Osteoblast (primary cell): Measurements from ENCODE around the gene NCMAP. TPM values are rescaled to one million over a fixed set of nuclear protein-coding genes. Genes with fewer than 3 reads are reported as not detected.
"Not testable (repeated sequence)": the region's sequence is repeated elsewhere in the genome, so short reads cannot be mapped to it uniquely, and the experiment has no call there.

ENCODE experiments used
- DNase-seq: peaks from one replicate; pipeline ENCODE4 v3.0.0; 2011; ENCODE audit warnings: low spot score, mixed read lengths; ENCODE audit not compliant: insufficient read length; ENCODE audit errors: missing footprints
- H2AFZ ChIP-seq: 2 replicates; pipeline ENCODE4 v1.6.0; 2011; ENCODE audit warnings: mild to moderate bottlenecking, low read length
- H3K27ac ChIP-seq: 2 replicates; pipeline ENCODE4 v1.5.1; 2011; ENCODE audit warnings: mild to moderate bottlenecking, low read depth, low read length, moderate library complexity
- H3K27me3 ChIP-seq: 2 replicates; pipeline ENCODE4 v1.6.0; 2012; ENCODE audit warnings: mild to moderate bottlenecking, control low read depth, inconsistent platforms, low read length, moderate library complexity; ENCODE audit not compliant: insufficient read depth
- H3K36me3 ChIP-seq: 2 replicates; pipeline ENCODE4 v1.5.1; 2011; ENCODE audit warnings: mild to moderate bottlenecking, low read length, control low read depth, moderate library complexity; ENCODE audit not compliant: insufficient read depth
- H3K4me1 ChIP-seq: 2 replicates; pipeline ENCODE4 v1.5.1; 2011; ENCODE audit warnings: mild to moderate bottlenecking, low read length, control low read depth, moderate library complexity; ENCODE audit not compliant: insufficient read depth
- H3K4me2 ChIP-seq: 2 replicates; pipeline ENCODE4 v1.6.0; 2011; ENCODE audit warnings: mild to moderate bottlenecking, low read length; ENCODE audit not compliant: insufficient read depth
- H3K4me3 ChIP-seq: fragments of 200-600 bp; sonication (generic); 3 replicates; pipeline ENCODE4 v1.5.1; 2012; ENCODE audit warnings: mild to moderate bottlenecking, low read length, inconsistent platforms; ENCODE audit not compliant: insufficient read depth
- H3K79me2 ChIP-seq: 2 replicates; pipeline ENCODE4 v1.6.0; 2012; ENCODE audit warnings: mild to moderate bottlenecking, low read length, control low read depth, inconsistent platforms; ENCODE audit not compliant: insufficient read depth
- H3K9me3 ChIP-seq: 2 replicates; pipeline ENCODE4 v1.5.1; 2011; ENCODE audit warnings: low read depth, low read length, control low read depth
- H4K20me1 ChIP-seq: 2 replicates; pipeline ENCODE4 v1.6.0; 2012; ENCODE audit warnings: mild to moderate bottlenecking, low read length, control low read depth; ENCODE audit not compliant: insufficient read depth
- total RNA-seq: library from RNA; depleted of rRNA; stranded (reverse); fragments of >200 nt; gene quantifications from 2 replicates; pipeline ENCODE4 v1.2.3, GENCODE V29; 2012
- TF ChIP-seq, protein P1 (sequence below): IDR thresholded peaks from 2 replicates; pipeline ENCODE4 v1.5.1; 2011; ENCODE audit warnings: mild to moderate bottlenecking, low read depth, low read length, moderate library complexity; ENCODE audit errors: extremely low read depth

NCMAP gene
- total RNA-seq, 1 donor: not detected

DNA sequence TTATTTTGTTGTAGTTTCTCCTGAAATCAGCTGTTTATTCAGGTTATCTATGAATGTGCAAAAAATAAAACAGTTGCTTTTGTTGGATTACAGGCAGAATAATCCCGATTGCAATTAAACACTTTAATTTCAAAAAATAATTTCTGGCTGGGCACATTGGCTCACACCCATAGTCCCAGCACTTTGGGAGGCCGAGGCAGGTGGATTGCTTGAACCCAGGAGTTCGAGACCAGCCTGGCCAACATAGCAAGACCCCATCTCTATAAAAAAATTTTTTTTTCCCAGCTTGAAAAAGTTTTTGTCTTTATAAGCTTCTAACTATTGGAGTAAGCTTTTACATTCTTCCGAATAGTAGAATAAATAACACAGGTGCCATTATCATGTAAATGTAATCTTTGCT is 38.0 kb upstream of the NCMAP start:
- Histone ChIP-seq H3K79me2 (no peaks in the 10 kb centered on the region), H4K20me1 (no peaks in the 10 kb centered on the region), H3K27me3 (no peaks in the 10 kb centered on the region), H2AFZ (no peak overlapping the region), H3K4me2 (no peak overlapping the region), H3K36me3 (no peaks in the 10 kb centered on the region), H3K9me3 (no peaks in the 10 kb centered on the region), H3K4me3 (no peak overlapping the region), H3K27ac (no peak overlapping the region), H3K4me1 (no peaks in the 10 kb centered on the region)
- DNase-seq: no peak
- TF ChIP-seq, protein P1, sequence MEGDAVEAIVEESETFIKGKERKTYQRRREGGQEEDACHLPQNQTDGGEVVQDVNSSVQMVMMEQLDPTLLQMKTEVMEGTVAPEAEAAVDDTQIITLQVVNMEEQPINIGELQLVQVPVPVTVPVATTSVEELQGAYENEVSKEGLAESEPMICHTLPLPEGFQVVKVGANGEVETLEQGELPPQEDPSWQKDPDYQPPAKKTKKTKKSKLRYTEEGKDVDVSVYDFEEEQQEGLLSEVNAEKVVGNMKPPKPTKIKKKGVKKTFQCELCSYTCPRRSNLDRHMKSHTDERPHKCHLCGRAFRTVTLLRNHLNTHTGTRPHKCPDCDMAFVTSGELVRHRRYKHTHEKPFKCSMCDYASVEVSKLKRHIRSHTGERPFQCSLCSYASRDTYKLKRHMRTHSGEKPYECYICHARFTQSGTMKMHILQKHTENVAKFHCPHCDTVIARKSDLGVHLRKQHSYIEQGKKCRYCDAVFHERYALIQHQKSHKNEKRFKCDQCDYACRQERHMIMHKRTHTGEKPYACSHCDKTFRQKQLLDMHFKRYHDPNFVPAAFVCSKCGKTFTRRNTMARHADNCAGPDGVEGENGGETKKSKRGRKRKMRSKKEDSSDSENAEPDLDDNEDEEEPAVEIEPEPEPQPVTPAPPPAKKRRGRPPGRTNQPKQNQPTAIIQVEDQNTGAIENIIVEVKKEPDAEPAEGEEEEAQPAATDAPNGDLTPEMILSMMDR: no peak

DNA sequence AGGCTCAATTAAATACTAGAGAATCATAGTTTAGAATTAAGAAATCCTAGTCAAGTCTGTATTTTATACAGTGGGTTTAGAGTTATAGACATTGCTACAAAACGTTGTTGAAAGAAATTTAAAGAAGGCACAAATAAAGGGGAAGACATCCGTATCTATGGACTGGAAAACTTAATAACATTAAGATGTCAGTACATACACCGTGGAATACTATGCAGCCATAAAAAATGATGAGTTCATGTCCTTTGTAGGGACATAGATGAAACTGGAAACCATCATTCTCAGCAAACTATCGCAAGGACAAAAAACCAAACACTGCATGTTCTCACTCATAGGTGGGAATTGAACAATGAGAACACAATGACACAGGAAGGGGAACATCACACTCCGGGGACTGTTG is 35.6 kb upstream of the NCMAP start:
- not testable (repeated sequence) for H3K79me2 ChIP-seq, H3K4me3 ChIP-seq, H4K20me1 ChIP-seq, H3K27ac ChIP-seq, H2AFZ ChIP-seq, H3K27me3 ChIP-seq, H3K4me1 ChIP-seq, H3K9me3 ChIP-seq, DNase-seq, H3K36me3 ChIP-seq, H3K4me2 ChIP-seq

DNA sequence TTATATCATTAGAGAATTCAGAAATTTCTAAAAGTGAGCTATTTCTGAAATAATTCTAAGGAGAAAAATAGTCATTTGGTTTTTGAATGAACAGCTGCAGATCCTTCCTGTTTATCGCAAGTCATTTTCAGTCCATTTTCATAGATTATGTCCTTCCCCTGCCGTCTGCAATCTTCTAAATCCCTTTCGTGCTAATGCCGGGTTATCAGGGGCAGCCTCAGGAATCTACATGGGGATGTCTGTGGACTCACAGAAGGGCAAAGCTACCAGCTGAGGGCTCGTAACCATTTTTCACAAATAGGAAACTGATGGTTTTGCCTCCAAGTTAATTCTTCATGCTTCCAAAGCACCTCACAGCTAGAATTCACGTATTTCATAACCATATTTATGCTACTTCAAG is 30.3 kb upstream of the NCMAP start:
- Histone ChIP-seq H3K36me3 (no peaks in the 10 kb centered on the region), H3K4me3 (no peak overlapping the region), H3K9me3 (no peaks in the 10 kb centered on the region), H3K27ac (no peak overlapping the region), H4K20me1 (no peaks in the 10 kb centered on the region), H3K4me1 (no peaks in the 10 kb centered on the region), H3K4me2 (no peak overlapping the region), H2AFZ (no peak overlapping the region), H3K27me3 (no peaks in the 10 kb centered on the region), H3K79me2 (no peaks in the 10 kb centered on the region)
- DNase-seq: no peak
- TF ChIP-seq, protein P1: no peak

DNA sequence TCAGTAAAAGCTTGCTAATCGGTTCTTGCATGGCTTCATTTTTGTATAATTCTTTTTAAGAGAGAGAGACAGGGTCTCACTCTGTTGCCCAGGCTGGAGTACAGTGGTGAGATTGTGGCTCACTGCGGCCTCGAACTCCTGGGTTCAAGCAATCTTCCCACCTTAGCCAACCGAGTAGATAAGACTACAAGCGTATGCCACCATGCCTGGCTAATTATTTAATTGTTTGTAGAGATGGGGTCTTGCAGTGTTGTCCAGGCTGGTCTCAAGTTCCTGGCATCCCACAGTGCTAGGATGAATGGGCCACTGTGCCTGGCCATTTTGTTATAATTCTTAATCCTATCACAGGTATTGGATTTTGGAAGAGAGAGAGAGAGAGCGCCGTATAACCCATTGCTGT is 29.8 kb upstream of the NCMAP start:
- H2AFZ ChIP-seq: no peak overlapping the region
- no peaks in the 10 kb centered on the region for H3K27me3 ChIP-seq
- H3K36me3 ChIP-seq: no peaks in the 10 kb centered on the region
- no peak for DNase-seq
- H3K79me2 ChIP-seq: no peaks in the 10 kb centered on the region
- TF ChIP-seq, protein P1: no peak
- no peaks in the 10 kb centered on the region for H3K9me3 ChIP-seq
- no peaks in the 10 kb centered on the region for H4K20me1 ChIP-seq
- no peak overlapping the region for H3K27ac ChIP-seq
- H3K4me2 ChIP-seq: no peak overlapping the region
- H3K4me3 ChIP-seq: no peak overlapping the region
- no peaks in the 10 kb centered on the region for H3K4me1 ChIP-seq
